K562 (cell line): ENCODE data around the gene MED15. TPM values are rescaled to one million over a fixed set of nuclear protein-coding genes. Genes with fewer than 3 reads are reported as not detected.

Experiments used
- ATAC-seq: fragments of 200-7000 bp; cut with Tn5 transposase; 3 replicates; pipeline ENCODE4 v1.9.1; 2020; ENCODE audit warnings: moderate library complexity
- BruUV-seq: library from RNA; stranded (reverse); fragments of 400-500 nt; replicated peaks from 2 replicates; lab custom pipeline; 2021; lab: Mats Ljungman, UMichigan
- CTCF ChIA-PET: fragments of 300-600 bp; formaldehyde crosslinking; extraction: SDS; loops from one replicate; lab custom pipeline; 2021; ENCODE audit warnings: low intra/inter-chr PET ratio; lab: Yijun Ruan, JAX
- POLR2A ChIA-PET: fragments of 300-600, 350-650 bp; sonication (Branson Sonifier 250); formaldehyde crosslinking; extraction: SDS; loops from one replicate; lab custom pipeline; 2021; ENCODE audit warnings: antibody characterized with exemption, inconsistent platforms; lab: Yijun Ruan, JAX
- DNase-seq, 4 experiments: peaks; one replicate each; pipeline versions ENCODE4 v3.0.0 to v3.0.0-alpha.2; 2011 to 2018; ENCODE audit warnings: low spot score in 3 of 4, mixed read lengths in 3 of 4; ENCODE audit errors: extremely low read depth in 1 of 4
- FAIRE-seq: peaks from 2 replicates; lab custom pipeline; 2011; peaks lifted over from hg19 to GRCh38; lab: Jason Lieb, UNC
- H2AFZ ChIP-seq: 2 replicates; pipeline ENCODE4 v1.6.0; 2011; ENCODE audit warnings: low read depth, low read length, control low read depth, inconsistent platforms
- H3K27ac ChIP-seq: fragments of 200-600 bp; 3 replicates; pipeline ENCODE4 v1.8.0; 2011; ENCODE audit warnings: low read depth, mild to moderate bottlenecking, control low read depth, inconsistent platforms, low read length, moderate library complexity, mixed read lengths; ENCODE audit errors: extremely low read depth
- H3K27me3 ChIP-seq, 2 experiments: fragments of 300-600 bp in 1 of 2; 2 replicates in 1 of 2; 3 replicates in 1 of 2; pipeline versions ENCODE4 v1.6.0 to v1.8.0; 2011; ENCODE audit warnings: inconsistent platforms in 2 of 2, low read length in 2 of 2, mild to moderate bottlenecking in 1 of 2, mixed read lengths in 1 of 2, moderate library complexity in 1 of 2; ENCODE audit not compliant: control insufficient read depth in 2 of 2, insufficient read depth in 2 of 2
- H3K36me3 ChIP-seq: fragments of 300-600 bp; 3 replicates; pipeline ENCODE4 v1.8.0; 2011; ENCODE audit warnings: mild to moderate bottlenecking, low read length, inconsistent platforms; ENCODE audit not compliant: control insufficient read depth, insufficient read depth
- H3K4me1 ChIP-seq, 2 experiments: fragments of 200-600 bp in 1 of 2; replicated peaks in 1 of 2; 2 replicates in 1 of 2; 3 replicates in 1 of 2; pipeline versions ENCODE4 v1.5.1 to v1.8.0; 2011; ENCODE audit warnings: inconsistent platforms in 2 of 2, low read length in 2 of 2, mild to moderate bottlenecking in 1 of 2, mixed read lengths in 1 of 2, moderate library complexity in 1 of 2; ENCODE audit not compliant: control insufficient read depth in 2 of 2, insufficient read depth in 2 of 2
- H3K4me2 ChIP-seq: 2 replicates; pipeline ENCODE4 v1.6.1; 2011; ENCODE audit warnings: low read length, control low read depth, inconsistent platforms, mixed read lengths; ENCODE audit not compliant: insufficient read depth
- H3K4me3 ChIP-seq: fragments of 200-600 bp; sonication (generic), shearing (Covaris generic); 2 replicates; pipeline ENCODE4 v1.5.1; 2016; ENCODE audit warnings: control low read depth, inconsistent platforms
- H3K79me2 ChIP-seq: fragments of 200-600 bp; 3 replicates; pipeline ENCODE4 v1.8.0; 2011; ENCODE audit warnings: low read length, inconsistent platforms; ENCODE audit not compliant: control insufficient read depth, insufficient read depth
- H3K9ac ChIP-seq, 2 experiments: 2 replicates each; pipeline versions ENCODE4 v1.6.0 to v1.6.1; 2011; ENCODE audit warnings: low read depth in 2 of 2, low read length in 2 of 2, control low read depth in 1 of 2, inconsistent platforms in 1 of 2, mild to moderate bottlenecking in 1 of 2, mixed read lengths in 1 of 2; ENCODE audit not compliant: insufficient read depth in 1 of 2
- H3K9me1 ChIP-seq: one replicate; pipeline ENCODE4 v1.6.0; 2011; ENCODE audit warnings: inconsistent platforms, mild to moderate bottlenecking, low read length, moderate library complexity; ENCODE audit not compliant: control insufficient read depth, insufficient read depth
- H3K9me3 ChIP-seq: replicated peaks from 2 replicates; pipeline ENCODE4 v1.5.1; 2011; ENCODE audit warnings: low read depth, low read length, inconsistent platforms; ENCODE audit not compliant: control insufficient read depth, insufficient read depth
- H4K20me1 ChIP-seq: replicated peaks from 2 replicates; pipeline ENCODE4 v1.6.1; 2011; ENCODE audit warnings: low read length, inconsistent platforms, mixed read lengths; ENCODE audit not compliant: control insufficient read depth, insufficient read depth
- EGR1 ChIP-seq: fragments of 450-650 bp; conservative IDR thresholded peaks from 2 replicates; pipeline ENCODE4 v1.6.1; 2017; ENCODE audit warnings: mild to moderate bottlenecking
- HMGXB4 ChIP-seq: sonication (generic); formaldehyde crosslinking; IDR thresholded peaks from 2 replicates; pipeline ENCODE4 v1.8.1; 2023; ENCODE audit warnings: mild to moderate bottlenecking, missing genetic modification reagents
- KLF10 ChIP-seq: fragments of 250-450 bp; sonication (Bioruptor Pico); IDR thresholded peaks from 2 replicates; pipeline ENCODE4 v1.6.1; 2021; ENCODE audit warnings: matching md5 sums
- NFRKB ChIP-seq: fragments of 450-650 bp; IDR thresholded peaks from 2 replicates; pipeline ENCODE4 v1.6.1; 2016; ENCODE audit warnings: low read depth
- NR3C1 ChIP-seq: sonication (generic); formaldehyde crosslinking; IDR thresholded peaks from 2 replicates; pipeline ENCODE4 v1.8.1; 2022; ENCODE audit warnings: missing genetic modification reagents
- PRPF4 ChIP-seq: fragments of 200-400 bp; formaldehyde crosslinking; IDR thresholded peaks from one replicate; pipeline ENCODE4 v1.6.1; 2017; ENCODE audit warnings: low read length, low read depth, mild to moderate bottlenecking; ENCODE audit not compliant: insufficient read depth, poor library complexity, severe bottlenecking
- ZNF561 ChIP-seq: fragments of 450-650 bp; formaldehyde crosslinking; conservative IDR thresholded peaks from 2 replicates; pipeline ENCODE4 v1.4.0; 2020; ENCODE audit warnings: mild to moderate bottlenecking, moderate library complexity
- ZNF696 ChIP-seq: fragments of 250-450 bp; sonication (Bioruptor Pico); conservative IDR thresholded peaks from 2 replicates; pipeline ENCODE4 v1.4.0; 2020; ENCODE audit warnings: mild to moderate bottlenecking, moderate library complexity
- WGBS: fragments of 100-300 bp; shearing (Covaris generic); methylation state at CpG from one replicate; pipeline ENCODE4 v1.1.6; 2016; ENCODE audit warnings: low coverage, mixed read lengths; ENCODE audit not compliant: insufficient coverage; ENCODE audit errors: missing lambda C conversion rate; 5-methylcytosine and 5-hydroxymethylcytosine counted together
- in situ Hi-C: fragments of 300-500 bp; cut with MboI; formaldehyde crosslinking; loops from 4 replicates; pipeline ENCODE4 v1.15.0; 2018; ENCODE audit warnings: inconsistent platforms, mixed read lengths
- intact Hi-C: fragments of 100-400 bp; cut with micrococcal nuclease; formaldehyde crosslinking; loops from 2 replicates; pipeline ENCODE4 v1.14.2; 2022
- polyA plus RNA-seq, 8 experiments: library from polyadenylated mRNA; depleted of rRNA in 4 of 8; stranded (reverse) in 5 of 8; unstranded in 3 of 8; fragments of >200 nt; fragmentation: Nextera tagmentation in 2 of 8; fragmentation: Illumina TruSeq in 1 of 8; extraction: Ambion mirVana in 2 of 8; extraction: Trizol in 1 of 8; gene quantifications; 2 replicates each; pipeline versions ENCODE4 v1.2.1 to v1.2.3, GENCODE V29; 2011 to 2014; ENCODE audit warnings: inconsistent platforms in 1 of 8, missing spikeins in 1 of 8
- total RNA-seq, 7 experiments: library from RNA; depleted of rRNA in 6 of 7; stranded (reverse); fragments of >200 nt in 6 of 7; fragmentation: Illumina TruSeq in 2 of 7; extraction: Trizol in 2 of 7; gene quantifications; 2 replicates each; pipeline versions ENCODE4 v1.2.1 to v1.2.3, GENCODE V29; 2011 to 2021; ENCODE audit warnings: low replicate concordance in 1 of 7
- TF ChIP-seq, protein P1 (sequence below), 2 experiments: fragments of 250-450 bp in 1 of 2; fragments of 450-650 bp in 1 of 2; sonication (Bioruptor Pico) in 1 of 2; IDR thresholded peaks; 2 replicates each; pipeline versions ENCODE4 v1.6.1 to v1.8.0; 2016 to 2021; ENCODE audit warnings: mild to moderate bottlenecking in 2 of 2, moderate library complexity in 2 of 2, missing compliant biosample characterization in 1 of 2, missing genetic modification characterization in 1 of 2
- TF ChIP-seq, protein P2 (sequence below): sonication (generic); formaldehyde crosslinking; IDR thresholded peaks from 2 replicates; pipeline ENCODE4 v1.8.1; 2023; ENCODE audit warnings: mild to moderate bottlenecking, missing genetic modification reagents
- TF ChIP-seq, protein P3 (sequence below): fragments of 200-800 bp; sonication (Bioruptor generic); IDR thresholded peaks from 2 replicates; pipeline ENCODE4 v1.6.1; 2017; ENCODE audit warnings: missing genetic modification characterization, missing compliant biosample characterization

The MED15 gene
- total and polyA plus RNA-seq, 9 of the 15 experiments (the other 6 are each of a cell fraction or from before 2014, with no cell fraction given), result 4.0 to 271 (median 60.1) TPM

DNA sequence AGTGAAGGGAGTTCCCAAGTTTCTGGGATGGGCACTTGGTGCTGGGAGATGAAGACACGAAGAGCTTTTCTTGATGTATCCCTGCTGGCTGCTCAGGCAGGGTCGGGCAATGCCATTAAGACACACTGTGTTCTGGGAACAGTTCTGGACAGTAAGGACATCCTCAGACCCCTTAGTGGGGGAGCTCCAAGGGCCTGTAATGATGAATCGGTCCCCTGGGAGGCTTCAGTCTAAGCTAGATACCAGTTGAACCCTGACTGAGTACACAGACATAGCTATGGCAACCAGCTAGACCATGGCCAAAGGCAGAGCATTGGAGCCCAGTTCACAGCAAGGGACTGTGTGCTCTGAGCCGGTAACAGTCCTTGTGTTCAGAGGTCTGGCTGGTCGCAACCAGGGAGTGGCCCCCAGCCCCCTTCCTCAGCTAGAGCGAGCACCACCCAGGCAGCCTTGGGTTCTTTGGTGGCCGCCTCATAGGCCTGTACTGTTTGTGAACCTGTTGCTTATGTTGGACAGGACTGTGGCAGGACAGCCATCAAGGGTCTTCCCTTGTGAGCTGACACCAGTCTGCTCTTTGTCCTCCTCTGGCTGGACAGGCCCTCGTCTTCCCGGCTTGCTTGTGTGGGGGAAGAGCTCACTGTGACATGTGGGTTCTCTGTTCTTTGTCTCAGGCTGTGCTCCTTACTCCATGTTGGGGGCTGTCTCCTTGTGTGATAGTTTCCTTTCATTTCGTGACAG is 25.0 kb downstream of the MED15 start:
- no peak overlapping the region; the same call in 2 of the 3 replicates for H3K27ac ChIP-seq
- H3K4me2 ChIP-seq, result no peak overlapping the region
- POLR2A ChIA-PET, result interaction anchor here (0.6 to 68.9 kb wide), 7 partner anchors 13 to 1977 kb away, joined by 3 to 1693 read pairs (median 4); partner anchors contain the start of gene MED15
- no peak overlapping the region for H2AFZ ChIP-seq
- no peak for DNase-seq
- BruUV-seq, result no TSS peak
- CTCF ChIA-PET, result interaction anchor here (0.7 kb wide), 1 partner anchor 140 kb away, joined by 3 read pairs; no protein-coding TSS in a partner anchor
- WGBS, result 84% methylated on average over 10 of the region's 10 CpGs
- no peaks in the 10 kb centered on the region for H3K9me3 ChIP-seq
- peaks cover 31% of the 10 kb centered on the region for H3K9me1 ChIP-seq
- peaks cover 79% of the 10 kb centered on the region for H3K36me3 ChIP-seq
- intact Hi-C loops, result no loop called here
- in situ Hi-C loops, result no loop called here
- peaks cover 78% of the 10 kb centered on the region for H4K20me1 ChIP-seq
- no peak overlapping the region for H3K4me3 ChIP-seq
- no peaks in the 10 kb centered on the region for H3K27me3 ChIP-seq
- peak overlapping the region in 1 of 2 experiments; percentile 65; a peak in 2 of 4 replicates for H3K9ac ChIP-seq
- peak; percentile 38 for ATAC-seq
- H3K79me2 ChIP-seq, result peaks cover 91% of the 10 kb centered on the region
- no peak for FAIRE-seq
- H3K4me1 ChIP-seq, result peaks cover under 1 to 47% of the 10 kb centered on the region in 2 experiments; a peak in 3 of 5 replicates
- TF ChIP-seq KLF10 (CRISPR knock-in tag) (no peak), ZNF696 (CRISPR knock-in tag) (no peak), EGR1 (no peak), ZNF561 (CRISPR knock-in tag) (no peak), PRPF4 (no peak), NR3C1 (CRISPR knock-in tag) (no peak), HMGXB4 (CRISPR knock-in tag) (0 out of 2 replicates have a peak, but pooled peaks have one; percentile 21), NFRKB (no peak)
- TF ChIP-seq, protein P1, sequence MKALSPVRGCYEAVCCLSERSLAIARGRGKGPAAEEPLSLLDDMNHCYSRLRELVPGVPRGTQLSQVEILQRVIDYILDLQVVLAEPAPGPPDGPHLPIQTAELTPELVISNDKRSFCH (CRISPR knock-in tag; IDR thresholded peaks at IDR 0.05), result no peak
- TF ChIP-seq, protein P1 (tag; IDR thresholded peaks at IDR 0.05), result peak; percentile 8; the same call in 1 of the 2 replicates
- TF ChIP-seq, protein P2, sequence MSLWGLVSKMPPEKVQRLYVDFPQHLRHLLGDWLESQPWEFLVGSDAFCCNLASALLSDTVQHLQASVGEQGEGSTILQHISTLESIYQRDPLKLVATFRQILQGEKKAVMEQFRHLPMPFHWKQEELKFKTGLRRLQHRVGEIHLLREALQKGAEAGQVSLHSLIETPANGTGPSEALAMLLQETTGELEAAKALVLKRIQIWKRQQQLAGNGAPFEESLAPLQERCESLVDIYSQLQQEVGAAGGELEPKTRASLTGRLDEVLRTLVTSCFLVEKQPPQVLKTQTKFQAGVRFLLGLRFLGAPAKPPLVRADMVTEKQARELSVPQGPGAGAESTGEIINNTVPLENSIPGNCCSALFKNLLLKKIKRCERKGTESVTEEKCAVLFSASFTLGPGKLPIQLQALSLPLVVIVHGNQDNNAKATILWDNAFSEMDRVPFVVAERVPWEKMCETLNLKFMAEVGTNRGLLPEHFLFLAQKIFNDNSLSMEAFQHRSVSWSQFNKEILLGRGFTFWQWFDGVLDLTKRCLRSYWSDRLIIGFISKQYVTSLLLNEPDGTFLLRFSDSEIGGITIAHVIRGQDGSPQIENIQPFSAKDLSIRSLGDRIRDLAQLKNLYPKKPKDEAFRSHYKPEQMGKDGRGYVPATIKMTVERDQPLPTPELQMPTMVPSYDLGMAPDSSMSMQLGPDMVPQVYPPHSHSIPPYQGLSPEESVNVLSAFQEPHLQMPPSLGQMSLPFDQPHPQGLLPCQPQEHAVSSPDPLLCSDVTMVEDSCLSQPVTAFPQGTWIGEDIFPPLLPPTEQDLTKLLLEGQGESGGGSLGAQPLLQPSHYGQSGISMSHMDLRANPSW (CRISPR knock-in tag), result peak; percentile 77; the same call in 1 of the 2 replicates
- TF ChIP-seq, protein P3, sequence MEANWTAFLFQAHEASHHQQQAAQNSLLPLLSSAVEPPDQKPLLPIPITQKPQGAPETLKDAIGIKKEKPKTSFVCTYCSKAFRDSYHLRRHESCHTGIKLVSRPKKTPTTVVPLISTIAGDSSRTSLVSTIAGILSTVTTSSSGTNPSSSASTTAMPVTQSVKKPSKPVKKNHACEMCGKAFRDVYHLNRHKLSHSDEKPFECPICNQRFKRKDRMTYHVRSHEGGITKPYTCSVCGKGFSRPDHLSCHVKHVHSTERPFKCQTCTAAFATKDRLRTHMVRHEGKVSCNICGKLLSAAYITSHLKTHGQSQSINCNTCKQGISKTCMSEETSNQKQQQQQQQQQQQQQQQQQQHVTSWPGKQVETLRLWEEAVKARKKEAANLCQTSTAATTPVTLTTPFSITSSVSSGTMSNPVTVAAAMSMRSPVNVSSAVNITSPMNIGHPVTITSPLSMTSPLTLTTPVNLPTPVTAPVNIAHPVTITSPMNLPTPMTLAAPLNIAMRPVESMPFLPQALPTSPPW (CRISPR knock-in tag), result no peak
